Measurements from ENCODE around the gene TMEM9. TPM values are rescaled to one million over a fixed set of nuclear protein-coding genes. Genes with fewer than 3 reads are reported as not detected.

The TMEM9 gene
- total and polyA plus RNA-seq, 2 donors (not counting 3 experiments of a cell fraction or from before 2014, with no cell fraction given) = 39.3 to 96.1 TPM

DNA sequence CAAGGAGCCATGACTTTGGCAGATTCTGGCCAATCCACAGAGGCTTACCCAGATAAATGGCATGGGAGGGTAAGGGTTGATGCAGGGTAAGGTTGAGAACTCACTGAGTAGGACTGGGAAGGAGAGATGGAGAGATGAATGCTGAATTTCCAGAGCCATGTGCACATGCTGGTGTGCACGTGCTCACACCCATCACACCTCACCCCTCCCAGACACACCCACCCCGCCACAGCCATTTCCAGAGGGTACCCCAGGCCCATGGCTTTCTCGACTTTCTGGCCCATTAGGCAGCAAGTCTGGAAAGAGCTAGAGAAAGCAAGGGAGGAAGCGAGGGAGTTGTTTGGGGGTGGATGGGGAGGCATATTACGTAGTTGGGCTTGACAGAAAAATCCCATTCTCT, 43.7 kb downstream of the TMEM9 start:
- Histone ChIP-seq H3K4me2 (ENCODE audit: insufficient read depth, low read length) (no peak overlapping the region), H4K20me1 (replicated peaks; ENCODE audit: control insufficient read depth, extremely low read depth, insufficient read depth, low read length) (no peaks in the 10 kb centered on the region), H3K4me1 (ENCODE audit: control insufficient read depth, extremely low read depth, insufficient read depth, low read length) (no peaks in the 10 kb centered on the region), H3K9ac (replicated peaks; ENCODE audit: extremely low read depth, insufficient read depth, low read length) (no peak overlapping the region), H3K9me3 (replicated peaks; ENCODE audit: control insufficient read depth, insufficient read depth, low read length) (no peaks in the 10 kb centered on the region), H3K79me2 (ENCODE audit: control insufficient read depth, insufficient read depth, low read length) (no peaks in the 10 kb centered on the region), H3K27ac (ENCODE audit: insufficient read depth, low read depth, low read length) (no peak overlapping the region), H3K9me1 (replicated peaks; ENCODE audit: control insufficient read depth, extremely low read depth, insufficient read depth, low read length) (no peaks in the 10 kb centered on the region), H3K4me3 (replicated peaks in 1 of 3; ENCODE audit: insufficient read depth in 1 of 3, low read depth in 1 of 3, low read length in 3 of 3) (no peak overlapping the region), H3K36me3 (ENCODE audit: control insufficient read depth in 2 of 2, extremely low read depth in 1 of 2, insufficient read depth in 2 of 2, low read length in 2 of 2) (no peaks in the 10 kb centered on the region), H2AFZ (ENCODE audit: low read depth, low read length) (no peak overlapping the region), H3K27me3 (ENCODE audit: control insufficient read depth in 2 of 2, insufficient read depth in 2 of 2, low read length in 2 of 2) (peaks cover 10 to 16% of the 10 kb centered on the region in 2 experiments)
- TF ChIP-seq, protein P1, sequence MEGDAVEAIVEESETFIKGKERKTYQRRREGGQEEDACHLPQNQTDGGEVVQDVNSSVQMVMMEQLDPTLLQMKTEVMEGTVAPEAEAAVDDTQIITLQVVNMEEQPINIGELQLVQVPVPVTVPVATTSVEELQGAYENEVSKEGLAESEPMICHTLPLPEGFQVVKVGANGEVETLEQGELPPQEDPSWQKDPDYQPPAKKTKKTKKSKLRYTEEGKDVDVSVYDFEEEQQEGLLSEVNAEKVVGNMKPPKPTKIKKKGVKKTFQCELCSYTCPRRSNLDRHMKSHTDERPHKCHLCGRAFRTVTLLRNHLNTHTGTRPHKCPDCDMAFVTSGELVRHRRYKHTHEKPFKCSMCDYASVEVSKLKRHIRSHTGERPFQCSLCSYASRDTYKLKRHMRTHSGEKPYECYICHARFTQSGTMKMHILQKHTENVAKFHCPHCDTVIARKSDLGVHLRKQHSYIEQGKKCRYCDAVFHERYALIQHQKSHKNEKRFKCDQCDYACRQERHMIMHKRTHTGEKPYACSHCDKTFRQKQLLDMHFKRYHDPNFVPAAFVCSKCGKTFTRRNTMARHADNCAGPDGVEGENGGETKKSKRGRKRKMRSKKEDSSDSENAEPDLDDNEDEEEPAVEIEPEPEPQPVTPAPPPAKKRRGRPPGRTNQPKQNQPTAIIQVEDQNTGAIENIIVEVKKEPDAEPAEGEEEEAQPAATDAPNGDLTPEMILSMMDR (IDR thresholded peaks at IDR 0.05; ENCODE audit: extremely low read depth in 1 of 2, insufficient read depth in 1 of 2, low read depth in 1 of 2, low read length in 2 of 2) = no peak
- no peak for DNase-seq (ENCODE audit: low read depth, low spot score)
- ChIA-PET CTCF (interaction anchor here (1.1 to 1.3 kb wide), 2 partner anchors 12 to 139 kb away, joined by 3 to 5 read pairs; no protein-coding TSS in a partner anchor), POLR2A (no interaction called here)
- no peak for FAIRE-seq
- no TSS peak for BruUV-seq (replicated peaks)
- dilution Hi-C loops (cut with MboI; ENCODE audit: extremely low pct_ligation_motif_present, low sequenced_read_pairs) (no loop called here), intact Hi-C loops (cut with micrococcal nuclease) (loop anchor here (5.0 to 10.0 kb wide), 4 partner anchors 68 to 556 kb away; partner anchors contain the start of genes INAVA and KIF14)

DNA sequence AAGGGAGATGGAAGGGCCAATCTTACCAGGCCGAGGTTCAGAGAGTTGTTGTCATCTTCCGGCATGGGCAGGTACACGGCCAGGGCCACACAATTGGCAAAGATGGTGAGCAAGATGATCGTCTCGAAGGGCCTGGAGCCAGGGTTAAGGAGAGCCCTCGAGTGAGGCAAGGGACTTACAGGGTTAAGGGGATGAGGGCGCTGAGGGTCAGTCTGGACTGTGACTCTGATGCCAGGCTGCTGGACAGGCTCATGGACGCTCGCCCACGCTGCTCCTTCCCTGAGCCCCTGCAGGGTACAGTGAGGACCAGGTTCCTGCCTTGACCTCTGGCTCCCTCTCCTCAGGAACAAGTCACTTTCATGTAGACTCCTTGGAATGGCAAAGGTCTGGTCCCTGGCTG, 44.1 kb downstream of the TMEM9 start:
- peaks cover 12 to 13% of the 10 kb centered on the region in 2 experiments for H3K27me3 ChIP-seq (ENCODE audit: control insufficient read depth in 2 of 2, insufficient read depth in 2 of 2, low read length in 2 of 2)
- no TSS peak for BruUV-seq (replicated peaks)

More for the DNA sequence above, 44.1 kb downstream of the TMEM9 start:
- intact Hi-C loops (cut with micrococcal nuclease) = loop anchor here (5.0 to 10.0 kb wide), 4 partner anchors 68 to 555 kb away; partner anchors contain the start of genes INAVA and KIF14
- no peak overlapping the region for H3K4me2 ChIP-seq (ENCODE audit: insufficient read depth, low read length)
- ChIA-PET CTCF (no interaction called here), POLR2A (no interaction called here)
- H3K4me3 ChIP-seq (replicated peaks in 1 of 3; ENCODE audit: insufficient read depth in 1 of 3, low read depth in 1 of 3, low read length in 3 of 3) = no peak overlapping the region
- FAIRE-seq (no peak), DNase-seq (ENCODE audit: low read depth, low spot score) (no peak)
- H3K9me1 ChIP-seq (replicated peaks; ENCODE audit: control insufficient read depth, extremely low read depth, insufficient read depth, low read length) = no peaks in the 10 kb centered on the region
- H3K36me3 ChIP-seq (ENCODE audit: control insufficient read depth in 2 of 2, extremely low read depth in 1 of 2, insufficient read depth in 2 of 2, low read length in 2 of 2) = no peaks in the 10 kb centered on the region
- no peaks in the 10 kb centered on the region for H3K4me1 ChIP-seq (ENCODE audit: control insufficient read depth, extremely low read depth, insufficient read depth, low read length)
- no peak overlapping the region for H3K27ac ChIP-seq (ENCODE audit: insufficient read depth, low read depth, low read length)
- H2AFZ ChIP-seq (ENCODE audit: low read depth, low read length) = no peak overlapping the region
- no peak overlapping the region for H3K9ac ChIP-seq (replicated peaks; ENCODE audit: extremely low read depth, insufficient read depth, low read length)
- H4K20me1 ChIP-seq (replicated peaks; ENCODE audit: control insufficient read depth, extremely low read depth, insufficient read depth, low read length) = no peaks in the 10 kb centered on the region
- TF ChIP-seq, protein P1 (IDR thresholded peaks at IDR 0.05; ENCODE audit: extremely low read depth in 1 of 2, insufficient read depth in 1 of 2, low read depth in 1 of 2, low read length in 2 of 2) = no peak
- TF ChIP-seq EZH2 (IDR thresholded peaks at IDR 0.05; ENCODE audit: borderline replicate concordance, low read depth, low read length, severe bottlenecking) (no peak), GATA2 (IDR thresholded peaks at IDR 0.05; ENCODE audit: insufficient read depth, insufficient read length, low read depth, low read length) (no peak), POLR2A (IDR thresholded peaks at IDR 0.05; ENCODE audit: low read depth, low read length) (no peak), JUN (IDR thresholded peaks at IDR 0.05; ENCODE audit: borderline replicate concordance, insufficient read depth, insufficient read length, low read depth) (no peak)
- TF ChIP-seq, protein P2, sequence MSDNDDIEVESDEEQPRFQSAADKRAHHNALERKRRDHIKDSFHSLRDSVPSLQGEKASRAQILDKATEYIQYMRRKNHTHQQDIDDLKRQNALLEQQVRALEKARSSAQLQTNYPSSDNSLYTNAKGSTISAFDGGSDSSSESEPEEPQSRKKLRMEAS (IDR thresholded peaks at IDR 0.05; ENCODE audit: insufficient read depth, insufficient read length) = no peak
- no peaks in the 10 kb centered on the region for H3K9me3 ChIP-seq (replicated peaks; ENCODE audit: control insufficient read depth, insufficient read depth, low read length)
- dilution Hi-C loops (cut with MboI; ENCODE audit: extremely low pct_ligation_motif_present, low sequenced_read_pairs) = no loop called here
- no peaks in the 10 kb centered on the region for H3K79me2 ChIP-seq (ENCODE audit: control insufficient read depth, insufficient read depth, low read length)
